ENCODE measurements around the gene CSGALNACT2.
"Not testable (repeated sequence)": the region's sequence is repeated elsewhere in the genome, so short reads cannot be mapped to it uniquely, and the experiment has no call there.

Gene CSGALNACT2

DNA sequence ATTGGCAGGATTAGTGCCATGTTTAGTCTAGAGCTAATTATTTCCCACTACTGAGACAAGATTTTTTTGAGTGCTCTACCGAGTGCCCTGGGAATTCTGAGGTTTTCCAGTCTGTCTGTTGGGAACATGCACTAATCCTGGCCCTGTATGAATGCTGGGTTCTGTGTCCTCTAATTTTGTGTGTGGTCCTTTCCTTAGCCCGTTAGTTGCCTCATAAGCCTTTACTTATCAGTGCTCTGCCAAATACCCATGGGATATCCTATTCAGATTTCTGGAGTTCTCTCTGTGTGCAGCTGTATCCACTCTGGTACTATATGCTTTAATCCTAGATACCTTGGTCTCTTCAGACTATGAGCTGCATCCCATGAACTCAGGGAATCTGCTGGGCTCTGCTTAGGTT is 13.1 kb downstream of the CSGALNACT2 start:
- DNase-seq (ENCODE audit: low spot score), result no peak

DNA sequence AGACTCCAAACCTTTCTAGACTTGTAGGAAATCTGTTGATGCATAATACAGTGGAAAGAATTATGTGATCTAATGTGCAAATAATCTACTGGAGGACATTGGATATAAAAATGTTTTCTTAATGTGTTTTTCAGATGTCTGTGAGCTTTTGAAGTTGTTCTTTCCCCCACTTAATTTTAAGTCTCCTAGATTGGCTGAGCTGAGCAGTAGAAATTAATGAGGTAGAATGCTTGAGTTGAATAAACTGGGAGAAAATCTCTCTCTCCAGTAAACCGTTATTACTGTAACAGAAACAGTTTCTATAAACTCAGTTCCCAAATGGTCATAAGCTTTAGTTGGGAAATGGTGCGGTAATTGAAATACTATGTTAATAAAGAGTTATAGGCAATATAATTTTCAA is 15.7 kb downstream of the CSGALNACT2 start:
- no peak for DNase-seq (ENCODE audit: low spot score)

DNA sequence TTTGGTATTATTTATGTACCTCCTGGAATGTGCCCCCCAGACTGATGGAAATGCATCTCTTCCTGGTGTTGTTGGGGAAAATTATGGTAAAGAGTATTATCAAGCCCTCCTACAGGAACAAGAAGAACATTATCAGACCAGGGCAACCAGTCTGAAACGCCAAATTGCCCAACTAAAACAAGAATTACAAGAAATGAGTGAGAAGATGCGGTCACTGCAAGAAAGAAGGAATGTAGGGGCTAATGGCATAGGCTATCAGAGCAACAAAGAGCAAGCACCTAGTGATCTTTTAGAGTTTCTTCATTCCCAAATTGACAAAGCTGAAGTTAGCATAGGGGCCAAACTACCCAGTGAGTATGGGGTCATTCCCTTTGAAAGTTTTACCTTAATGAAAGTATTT is 17.0 kb downstream of the CSGALNACT2 start:
- no peak for DNase-seq (ENCODE audit: low spot score)

DNA sequence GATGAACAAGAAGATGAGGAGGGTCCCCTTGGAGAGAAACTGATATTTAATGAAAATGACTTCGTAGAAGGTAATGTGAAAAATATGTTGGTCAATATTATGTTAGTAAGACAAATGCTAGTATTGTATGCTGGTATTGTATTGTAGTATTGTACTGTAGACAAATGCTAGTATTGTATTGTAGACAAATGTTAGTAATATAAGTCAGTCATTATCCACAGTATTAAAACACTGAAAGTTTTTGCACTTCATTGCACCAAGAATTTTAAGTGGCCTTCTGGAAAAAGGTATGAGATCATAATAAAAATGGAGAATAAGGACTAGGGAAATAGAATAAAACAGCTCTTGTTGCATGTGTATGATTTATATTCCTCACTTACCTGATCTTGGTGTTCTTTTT is 17.5 kb downstream of the CSGALNACT2 start:
- no peak for DNase-seq (ENCODE audit: low spot score)

DNA sequence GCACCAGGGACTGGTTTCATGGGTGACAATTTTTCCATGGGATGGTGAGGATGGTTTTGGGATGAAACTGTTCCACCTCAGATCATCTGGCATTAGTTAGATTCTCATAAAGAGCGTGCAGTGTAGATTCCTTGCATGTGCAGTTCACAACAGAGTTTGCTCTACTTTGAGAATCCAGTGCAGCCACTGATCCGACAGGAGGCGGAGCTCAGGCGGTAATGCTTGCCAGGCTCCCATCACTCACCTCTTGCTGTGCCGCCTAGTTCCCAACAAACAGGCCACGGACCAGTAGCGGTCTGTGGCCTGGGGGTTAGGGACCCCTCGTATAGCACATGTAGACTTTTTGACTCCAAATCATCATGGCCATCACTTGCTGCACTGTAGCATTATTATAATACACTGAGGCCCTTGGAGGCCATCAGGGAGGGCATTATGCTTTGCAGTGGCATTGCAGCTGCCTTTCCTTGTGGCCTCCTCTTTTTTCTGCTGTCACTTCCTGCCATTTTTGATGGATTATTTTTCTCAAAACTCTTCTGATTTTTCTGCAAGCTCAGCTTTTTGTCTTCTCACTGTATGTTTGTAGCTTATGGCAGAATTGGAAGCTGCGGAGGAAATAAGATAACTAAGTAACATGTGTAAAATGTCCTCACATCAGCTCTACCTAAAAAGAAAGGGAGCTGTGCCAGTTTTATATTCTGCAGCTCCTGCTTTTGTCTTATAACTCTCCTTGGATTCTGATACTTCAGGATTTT is 18.5 kb downstream of the CSGALNACT2 start:
- no peak for DNase-seq (ENCODE audit: low spot score)

DNA sequence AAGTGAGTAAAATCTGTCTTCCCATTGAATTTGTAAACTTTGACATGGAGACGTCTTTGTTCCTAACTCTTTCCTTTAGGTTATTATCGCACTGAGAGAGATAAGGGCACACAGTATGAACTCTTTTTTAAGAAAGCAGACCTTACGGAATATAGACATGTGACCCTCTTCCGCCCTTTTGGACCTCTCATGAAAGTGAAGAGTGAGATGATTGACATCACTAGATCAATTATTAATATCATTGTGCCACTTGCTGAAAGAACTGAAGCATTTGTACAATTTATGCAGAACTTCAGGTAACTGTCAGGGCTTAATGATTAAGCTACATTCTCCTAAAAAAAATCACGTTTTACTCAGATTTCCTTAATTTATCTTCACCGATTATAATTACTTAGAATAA is 20.4 kb downstream of the CSGALNACT2 start:
- DNase-seq (ENCODE audit: low spot score), result no peak

DNA sequence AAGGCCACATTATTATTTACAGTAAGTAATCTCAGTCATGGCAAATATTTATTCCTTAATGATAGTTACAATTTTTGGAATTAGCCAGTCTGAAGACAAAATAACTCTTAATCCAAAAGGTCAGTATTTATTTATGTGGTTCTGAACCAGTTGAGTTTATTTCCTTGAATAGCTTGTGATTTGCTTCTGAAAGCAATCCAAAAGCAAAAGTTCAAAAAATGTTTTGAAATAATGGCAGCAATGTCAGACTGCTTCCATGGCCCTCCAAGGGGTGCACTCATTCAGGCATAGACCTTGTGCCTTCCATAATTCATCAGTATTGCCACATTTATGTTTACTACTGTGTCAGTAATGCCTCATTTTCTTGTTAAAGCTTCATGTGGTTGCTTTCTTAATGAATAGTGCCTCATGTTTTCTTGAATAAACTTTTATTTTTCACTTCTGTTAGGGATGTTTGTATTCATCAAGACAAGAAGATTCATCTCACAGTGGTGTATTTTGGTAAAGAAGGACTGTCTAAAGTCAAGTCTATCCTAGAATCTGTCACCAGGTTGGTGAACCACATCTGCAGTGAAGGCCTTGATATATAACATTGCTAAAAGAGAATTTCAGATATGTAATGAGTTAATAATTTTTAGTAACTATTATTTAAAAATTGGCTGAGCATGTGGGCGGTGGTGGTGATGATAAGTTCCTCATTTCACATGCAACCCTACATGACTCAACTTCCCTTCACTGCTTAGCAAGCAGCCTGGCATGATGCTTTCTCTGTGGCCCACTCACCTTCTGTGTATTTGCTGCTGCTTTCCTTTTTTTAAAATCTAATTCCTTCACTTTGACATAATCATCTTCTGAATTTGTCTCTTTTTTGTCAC is 22.0 kb downstream of the CSGALNACT2 start:
- DNase-seq (ENCODE audit: low spot score), result peak; percentile 66

DNA sequence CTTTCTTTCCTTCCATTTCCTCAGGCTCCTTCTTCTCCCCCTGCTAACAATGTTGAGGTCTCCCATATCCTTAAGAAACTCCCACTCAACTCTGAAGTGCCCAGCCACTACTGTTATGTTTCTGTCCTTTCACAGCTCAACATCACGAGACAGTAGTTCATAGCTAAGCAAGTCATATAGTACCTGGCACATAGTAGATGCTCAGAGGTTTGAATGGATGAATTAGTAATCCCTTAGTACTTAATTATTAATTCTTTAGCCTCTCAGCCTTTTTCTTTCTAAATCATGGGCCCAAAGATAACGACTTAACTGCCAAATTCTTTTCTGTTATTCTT is 22.6 kb downstream of the CSGALNACT2 start:
- no peak for DNase-seq (ENCODE audit: low spot score)

DNA sequence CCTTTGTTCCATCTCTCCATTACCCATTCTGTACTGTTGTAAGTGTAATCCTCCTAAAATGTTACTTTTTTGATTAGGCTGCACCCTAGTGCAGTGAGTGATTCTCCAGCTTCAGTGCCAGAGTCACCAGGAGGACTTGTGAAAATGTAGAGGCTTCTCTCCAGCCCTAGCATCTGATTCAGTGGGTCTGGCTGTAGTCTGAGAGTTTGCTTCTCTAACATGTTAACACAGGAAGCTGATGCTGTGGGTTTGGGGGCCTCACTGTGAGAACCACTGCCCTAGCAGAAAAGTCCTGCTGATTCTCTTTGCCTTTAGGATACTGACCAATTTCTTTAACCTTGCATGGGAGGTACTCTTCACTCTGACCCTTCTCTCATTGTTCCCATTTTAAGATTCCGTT is 24.4 kb downstream of the CSGALNACT2 start:
- no peak for DNase-seq (ENCODE audit: low spot score)

DNA sequence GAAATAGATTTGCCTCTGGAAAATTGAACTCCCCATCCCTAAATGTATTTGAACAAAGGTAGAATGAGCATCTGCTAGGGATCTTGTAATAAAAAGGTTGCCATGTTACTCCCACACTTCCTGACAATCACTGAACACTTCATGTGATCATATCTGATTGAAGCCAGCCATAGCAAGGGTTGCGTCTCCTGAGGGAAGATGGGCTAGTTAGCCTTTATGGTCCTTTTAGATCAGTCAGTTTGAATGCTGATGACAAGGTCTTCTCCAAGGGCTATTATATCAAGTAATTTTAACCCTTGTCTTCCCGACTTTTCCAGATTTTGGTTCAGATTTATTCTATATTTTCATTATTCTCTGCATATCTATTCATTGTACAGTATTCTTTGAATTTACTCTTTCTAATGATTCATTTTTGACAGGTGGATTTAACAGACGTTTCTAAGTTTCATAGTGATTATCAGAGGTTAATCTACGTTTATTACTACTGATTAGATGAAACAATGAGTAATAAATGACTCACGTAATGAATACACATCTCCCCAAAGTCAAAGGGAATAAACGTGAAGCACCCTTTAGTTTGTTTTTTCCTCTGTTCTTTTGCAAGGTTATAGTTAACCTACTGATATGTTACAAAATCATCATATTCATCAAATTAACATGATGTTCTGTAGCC is 28.1 kb downstream of the CSGALNACT2 start:
- no peak for DNase-seq (ENCODE audit: low spot score)

DNA sequence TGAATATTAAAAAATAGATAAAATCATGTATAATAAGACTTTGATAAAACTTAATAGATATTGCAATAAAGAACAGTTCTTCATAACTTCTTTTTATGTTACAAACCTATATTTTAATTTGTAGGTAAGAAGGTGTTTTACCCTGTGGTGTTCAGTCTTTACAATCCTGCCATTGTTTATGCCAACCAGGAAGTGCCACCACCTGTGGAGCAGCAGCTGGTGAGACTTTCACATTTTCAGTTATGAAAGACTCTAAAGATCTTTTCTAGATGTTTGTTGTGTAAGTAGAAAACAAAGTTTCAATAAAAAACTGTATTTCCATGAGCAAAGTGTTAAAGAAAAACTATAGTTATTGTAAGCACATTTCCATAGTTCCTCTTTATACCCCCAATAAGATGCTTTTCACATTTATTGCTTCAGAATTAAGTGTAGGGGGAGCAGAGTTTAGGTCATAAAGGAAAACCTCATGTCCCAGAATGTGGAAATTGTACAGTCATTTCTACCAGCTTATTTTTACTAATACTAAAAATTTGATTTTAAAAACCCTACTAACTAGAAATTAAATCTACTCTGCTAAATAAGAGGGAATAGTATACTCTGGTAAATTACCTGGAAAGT is 28.7 kb downstream of the CSGALNACT2 start:
- DNase-seq (ENCODE audit: low spot score), result no peak

DNA sequence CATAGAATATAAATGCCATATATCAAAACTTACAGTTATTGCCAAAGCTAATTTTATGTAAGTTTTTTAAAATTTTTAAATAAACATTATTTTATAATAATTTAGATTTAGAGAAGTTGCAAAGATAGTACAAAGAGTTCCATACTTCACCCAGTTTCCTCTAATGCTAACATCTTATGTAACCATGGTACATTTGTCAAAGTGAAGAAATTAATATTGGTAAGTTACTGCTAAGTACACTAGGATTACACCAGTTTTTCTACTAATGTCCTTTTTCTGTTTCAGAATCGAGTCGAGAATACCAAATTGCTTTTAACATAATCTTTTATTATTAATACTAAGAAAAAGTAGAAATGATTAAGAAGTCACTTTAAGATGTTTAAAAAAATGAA is 29.2 kb downstream of the CSGALNACT2 start:
- no peak for DNase-seq (ENCODE audit: low spot score)

DNA sequence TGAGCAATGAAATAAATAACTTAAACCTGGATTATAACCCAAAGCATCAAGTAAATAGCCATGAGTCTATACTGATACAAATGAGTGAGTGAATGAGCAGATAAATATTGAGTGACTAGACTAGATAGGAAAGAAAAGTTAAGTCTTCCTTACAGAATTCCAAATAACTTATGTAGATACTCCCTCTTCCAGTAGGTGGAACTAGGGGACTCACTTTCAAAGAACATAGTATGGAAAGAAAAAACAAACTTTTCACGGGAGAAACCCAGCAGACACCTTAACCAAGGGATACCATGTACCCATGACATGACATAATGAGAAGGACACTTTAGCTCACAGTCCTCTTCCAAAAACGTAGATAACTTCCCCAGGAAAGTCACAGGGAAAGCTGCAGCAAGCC is 32.2 kb downstream of the CSGALNACT2 start:
- no peak for DNase-seq (ENCODE audit: low spot score)

DNA sequence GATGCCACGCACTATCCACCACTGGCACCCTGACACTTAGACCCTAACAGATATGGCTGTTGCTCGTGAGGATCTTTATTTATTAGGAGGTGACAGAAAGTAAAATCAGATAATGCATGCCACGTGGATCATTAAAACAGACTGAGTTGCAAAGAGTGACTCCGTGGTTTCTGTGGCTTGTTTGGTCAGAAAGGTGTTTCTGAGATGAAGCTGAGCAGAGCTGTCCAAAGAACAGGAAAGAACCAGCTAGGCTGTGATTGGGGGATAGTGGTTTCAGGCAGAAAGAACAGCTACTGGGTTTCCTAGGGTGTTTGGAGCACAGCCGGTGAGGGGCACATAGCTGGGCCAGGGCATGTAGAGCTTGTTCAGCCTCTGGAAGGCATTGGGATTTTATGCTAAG is 34.4 kb downstream of the CSGALNACT2 start:
- DNase-seq (ENCODE audit: low spot score), result no peak

DNA sequence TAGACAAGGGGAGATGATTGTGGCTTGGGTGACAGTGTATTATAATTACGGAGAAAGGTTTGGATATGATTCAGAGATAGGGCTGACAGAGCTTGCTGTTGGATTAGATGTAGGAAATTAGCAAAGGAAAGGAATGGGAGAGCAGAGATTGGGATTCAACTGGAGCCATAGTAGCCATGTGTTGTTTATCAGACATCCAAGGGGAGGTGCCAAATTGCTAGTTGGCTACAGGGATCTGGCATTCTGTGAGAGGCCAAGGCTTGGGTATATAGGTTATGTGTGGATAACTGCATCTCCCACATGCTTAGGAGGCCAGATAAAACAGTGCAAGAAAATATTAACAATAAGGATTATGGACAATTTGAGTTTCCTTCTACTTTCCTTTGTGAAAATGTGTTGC is 34.9 kb downstream of the CSGALNACT2 start:
- DNase-seq (ENCODE audit: low spot score), result no peak

DNA sequence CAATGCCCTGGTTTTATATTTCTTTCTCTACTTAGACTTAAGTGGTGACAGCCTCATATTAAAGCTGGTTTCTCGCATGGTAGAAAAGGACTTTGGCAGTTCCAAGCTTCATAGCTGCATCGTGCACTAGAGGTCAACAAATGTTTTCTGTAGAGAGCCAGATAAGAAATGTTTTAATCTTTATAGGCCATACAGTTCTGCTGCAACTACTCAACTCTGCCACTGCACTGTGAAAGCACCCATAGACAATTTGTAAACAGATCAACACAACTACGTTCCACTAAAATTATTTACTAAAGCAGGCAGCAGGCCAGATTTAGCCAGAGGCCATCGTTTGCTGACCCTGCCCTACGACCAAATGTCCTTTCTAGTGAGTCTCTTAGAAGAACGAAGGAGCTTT is 36.7 kb downstream of the CSGALNACT2 start:
- no peak for DNase-seq (ENCODE audit: low spot score)

DNA sequence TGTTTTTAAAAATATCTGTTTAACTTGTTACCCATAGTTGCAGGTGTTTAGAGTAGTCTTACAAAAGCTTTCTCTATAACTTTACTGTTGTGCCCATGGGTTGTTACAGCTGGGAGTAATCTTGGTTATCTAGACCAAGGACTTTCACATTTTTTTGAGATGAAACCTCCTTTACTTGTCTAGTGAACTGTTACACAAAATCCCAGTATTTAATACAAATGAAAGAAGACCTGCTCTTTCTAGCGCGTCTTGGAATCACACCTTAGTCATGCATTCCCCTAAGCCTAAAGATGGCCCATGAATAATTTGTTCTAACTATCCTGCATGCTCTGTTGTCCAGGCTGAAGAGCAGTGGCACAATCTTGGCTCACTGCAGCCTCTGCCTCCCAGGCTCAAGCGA is 38.0 kb downstream of the CSGALNACT2 start:
- DNase-seq (ENCODE audit: low spot score), result no peak

DNA sequence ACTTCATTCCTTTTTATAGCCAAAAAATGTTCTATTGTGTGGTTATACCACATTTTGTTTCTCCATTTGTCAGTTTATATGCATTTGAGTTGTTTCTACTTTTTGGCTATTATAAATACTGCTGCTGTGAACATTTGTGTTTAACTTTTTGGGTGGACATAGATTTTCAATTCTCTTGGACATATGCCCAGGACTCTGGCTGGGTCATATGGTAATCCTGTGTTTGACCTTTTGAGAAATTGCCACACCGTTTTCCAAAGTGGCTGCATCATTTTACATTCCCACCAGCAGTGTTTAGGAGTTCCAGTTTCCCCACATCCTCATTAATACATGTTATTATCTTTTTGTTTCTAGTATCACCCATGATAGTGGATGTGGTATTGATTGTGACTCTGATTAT is 39.4 kb downstream of the CSGALNACT2 start:
- DNase-seq (ENCODE audit: low spot score), result no peak

DNA sequence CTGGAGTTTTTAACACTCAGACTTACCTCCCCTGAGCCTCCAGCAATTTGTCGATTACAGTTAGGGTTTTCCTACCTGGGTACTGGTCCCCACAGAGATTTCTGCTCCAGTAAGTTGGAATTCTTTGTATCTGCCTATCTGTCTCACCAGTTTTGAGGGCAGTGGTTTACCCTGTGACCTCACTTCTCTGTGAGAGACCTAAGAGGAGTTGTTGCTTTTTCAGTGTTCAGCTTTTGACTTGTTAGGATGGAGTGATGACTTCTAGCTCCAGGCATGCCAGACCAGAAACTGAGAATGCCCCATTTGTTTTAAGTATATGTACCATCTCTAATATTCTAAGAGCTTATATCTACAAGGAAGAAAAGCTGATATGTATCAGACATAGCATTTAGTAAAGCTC is 42.9 kb downstream of the CSGALNACT2 start:
- no peak for DNase-seq (ENCODE audit: low spot score)

DNA sequence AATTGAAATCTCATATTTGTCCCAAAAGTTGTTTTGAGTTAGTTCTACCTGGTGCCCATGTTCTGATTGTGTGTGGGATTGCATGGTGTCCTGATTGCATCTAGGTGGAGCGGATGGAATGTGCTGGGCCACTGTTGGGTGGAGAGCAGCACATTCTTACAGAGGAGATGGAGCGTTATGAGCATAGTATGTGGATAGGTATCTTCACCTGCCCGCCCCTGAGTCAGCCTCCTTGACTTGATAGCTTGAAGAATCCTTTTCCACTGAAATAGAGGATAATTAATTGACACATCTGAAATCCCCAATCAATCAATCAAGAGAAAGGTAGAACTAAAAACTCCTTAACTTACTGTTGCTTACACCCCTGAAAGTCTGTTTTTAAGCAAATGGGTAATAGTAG is 45.5 kb downstream of the CSGALNACT2 start:
- not testable (repeated sequence) for DNase-seq (ENCODE audit: low spot score)

DNA sequence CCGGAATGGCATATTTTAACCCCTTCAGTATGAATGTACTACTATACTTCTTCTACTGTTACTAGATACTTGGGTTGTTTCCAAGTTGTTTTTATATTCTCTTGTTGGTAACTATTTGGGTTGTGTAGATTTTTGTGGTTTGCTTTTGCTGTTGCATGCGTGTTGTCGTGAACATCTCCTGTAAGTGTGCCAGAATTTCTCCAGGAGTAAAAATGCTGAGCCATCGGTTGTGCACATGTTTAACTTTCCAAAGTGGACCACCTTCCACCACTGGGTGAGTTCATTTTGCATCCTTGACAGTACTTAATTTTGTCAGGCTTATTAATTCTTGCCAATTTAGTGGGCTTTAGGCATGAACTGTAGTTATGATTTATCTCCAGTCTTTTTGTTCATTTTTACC is 47.9 kb downstream of the CSGALNACT2 start:
- no peak for DNase-seq (ENCODE audit: low spot score)

DNA sequence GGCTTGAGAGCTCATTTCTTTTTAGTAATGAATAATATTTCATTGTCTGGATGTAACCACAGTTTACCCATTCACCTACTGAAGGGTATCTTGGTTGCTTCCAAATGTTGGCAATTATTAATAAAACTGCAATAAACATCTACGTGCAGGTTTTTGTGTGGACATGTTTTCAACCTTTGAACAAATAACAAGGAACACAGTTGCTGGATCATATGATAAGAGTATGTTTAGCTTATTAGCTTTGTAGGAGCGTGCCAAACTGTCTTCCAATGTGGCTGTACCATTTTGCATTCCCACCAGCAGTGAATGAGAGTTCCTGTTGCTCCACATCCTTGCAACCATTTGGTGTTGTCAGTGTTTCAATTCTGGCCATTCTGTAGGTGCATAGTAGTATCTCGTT is 49.0 kb downstream of the CSGALNACT2 start:
- no peak for DNase-seq (ENCODE audit: low spot score)

DNA sequence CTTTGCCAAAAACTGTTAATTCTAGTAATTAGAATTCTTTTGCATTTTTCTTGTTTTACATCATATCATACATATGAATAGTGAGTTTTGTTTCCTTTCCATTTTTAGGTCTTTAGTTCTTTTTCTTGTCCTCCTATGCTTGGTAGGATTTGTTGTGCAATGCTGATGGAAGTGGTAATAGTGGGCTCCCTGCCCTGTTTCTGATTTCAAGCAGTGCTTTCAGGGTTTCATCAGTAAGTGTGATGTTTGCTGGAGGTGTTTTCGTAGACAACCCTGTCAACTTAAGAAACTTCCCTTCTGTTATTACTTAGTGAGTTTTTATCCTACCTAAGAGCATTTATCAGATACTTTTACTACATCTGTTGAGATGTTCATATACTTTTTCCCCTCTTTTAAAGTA is 50.5 kb downstream of the CSGALNACT2 start:
- DNase-seq (ENCODE audit: low spot score), result no peak
